ENCODE results near the gene CREB5. TPM values are rescaled to one million over a fixed set of nuclear protein-coding genes. Genes with fewer than 3 reads are reported as not detected.

Gene CREB5
- total and polyA plus RNA-seq, 2 of the 13 experiments (the other 11 are each of a cell fraction or from before 2014, with no cell fraction given), result 0.38 to 0.71 TPM

GRCh38 chr7:28695300-28696295 is 283.3 kb downstream of the CREB5 start (continued):
- TF ChIP-seq TSC22D2 (CRISPR knock-in tag; IDR thresholded peaks at IDR 0.05; ENCODE audit: borderline replicate concordance), result no peak
- TF ChIP-seq XRCC5 (optimal IDR thresholded peaks at IDR 0.05; ENCODE audit: low read length), result no peak
- TF ChIP-seq ZNF549 (CRISPR knock-in tag; IDR thresholded peaks at IDR 0.05), result no peak

DNA sequence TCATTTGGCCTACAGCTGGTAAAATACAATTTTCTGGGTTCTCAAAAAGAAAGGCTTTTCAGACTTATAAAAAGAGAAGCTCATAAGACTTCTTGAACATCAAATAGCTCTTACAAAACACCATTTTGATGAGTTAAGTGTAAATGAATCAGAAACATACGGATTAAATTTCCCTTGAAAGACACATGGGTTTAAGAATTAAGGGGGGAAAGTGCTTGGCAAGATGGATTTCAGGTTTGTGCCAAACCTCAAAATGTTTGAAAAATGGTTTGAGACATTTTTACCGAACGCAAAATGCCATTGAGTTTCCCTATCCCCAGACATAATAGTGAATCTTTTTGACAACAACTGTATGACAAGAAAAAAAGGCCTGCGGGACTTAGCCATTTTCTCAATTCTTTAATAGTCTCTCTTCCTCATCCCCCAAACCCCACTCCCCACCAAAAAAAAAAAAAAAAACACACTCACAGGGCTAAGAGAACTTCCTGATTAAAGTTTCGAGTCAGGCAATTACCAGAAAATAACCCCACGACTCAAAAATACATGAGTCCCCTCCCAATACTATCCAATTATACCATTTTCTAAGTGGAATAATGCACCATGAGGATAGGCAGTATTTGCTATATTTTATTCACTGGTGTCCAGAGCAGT is 285.7 kb downstream of the CREB5 start:
- DNase-seq (ENCODE audit: low spot score) (no peak), ATAC-seq (no peak), FAIRE-seq (no peak)
- no peaks in the 10 kb centered on the region for H4K20me1 ChIP-seq (ENCODE audit: insufficient read depth, low read length)
- no peaks in the 10 kb centered on the region for H3K27me3 ChIP-seq (ENCODE audit: control insufficient read depth in 1 of 2, insufficient read depth in 2 of 2, low read length in 2 of 2)
- POLR2A ChIA-PET, result no interaction called here
- H3K4me3 ChIP-seq (replicated peaks in 1 of 3; ENCODE audit: insufficient read depth in 1 of 3, low read depth in 2 of 3, low read length in 3 of 3), result no peak overlapping the region
- H3K9me3 ChIP-seq (ENCODE audit: low read length), result no peaks in the 10 kb centered on the region
- no peaks in the 10 kb centered on the region for H3K79me2 ChIP-seq (ENCODE audit: insufficient read depth, low read length)
- no peak overlapping the region for H2AFZ ChIP-seq (ENCODE audit: low read length)
- H3K4me1 ChIP-seq (ENCODE audit: insufficient read depth, low read length), result no peaks in the 10 kb centered on the region
- H3K4me2 ChIP-seq (ENCODE audit: low read depth, low read length), result no peak overlapping the region
- H3K27ac ChIP-seq (ENCODE audit: extremely low read length, insufficient read depth, low read length), result no peak overlapping the region
- H3K36me3 ChIP-seq (replicated peaks in 1 of 2; ENCODE audit: control insufficient read depth in 1 of 2, insufficient read depth in 2 of 2, low read length in 2 of 2), result no peaks in the 10 kb centered on the region
- no TSS peak for BruUV-seq (replicated peaks)
- in situ Hi-C loops (cut with HindIII; ENCODE audit: extremely low pct_ligation_motif_present, low pct_unique_long_range_greater_than_20kb), result no loop called here
- 13% methylated on average over 6 of the region's 6 CpGs for WGBS (ENCODE audit: low lambda C conversion rate)
- CTCF ChIA-PET (ENCODE audit: low intra/inter-chr PET ratio, low total read pairs), result no interaction called here
- no peak for TF ChIP-seq XRCC5 (optimal IDR thresholded peaks at IDR 0.05; ENCODE audit: low read length)
- TF ChIP-seq ZNF501 (CRISPR knock-in tag; IDR thresholded peaks at IDR 0.05), result no peak
- TF ChIP-seq ZFX (CRISPR knock-in tag; IDR thresholded peaks at IDR 0.05; ENCODE audit: low read depth), result no peak
- TF ChIP-seq KLF16 (CRISPR knock-in tag; IDR thresholded peaks at IDR 0.05), result no peak
- TF ChIP-seq HOXD1 (CRISPR knock-in tag; IDR thresholded peaks at IDR 0.05), result no peak
- TF ChIP-seq ZBTB46 (CRISPR knock-in tag; IDR thresholded peaks at IDR 0.05; ENCODE audit: borderline replicate concordance), result no peak
- TF ChIP-seq HHEX (CRISPR knock-in tag; IDR thresholded peaks at IDR 0.05), result no peak
- no peak for TF ChIP-seq YEATS4 (CRISPR knock-in tag; IDR thresholded peaks at IDR 0.05; ENCODE audit: borderline replicate concordance)
- no peak for TF ChIP-seq THAP8 (CRISPR knock-in tag; IDR thresholded peaks at IDR 0.05; ENCODE audit: borderline replicate concordance)
- intact Hi-C loops (cut with micrococcal nuclease; ENCODE audit: unreplicated experiment), result no loop called here
- no peak overlapping the region for H3K9ac ChIP-seq (ENCODE audit: insufficient read depth, low read depth, low read length)
